Hepatocyte (in vitro differentiated cells): ENCODE measurements around the gene SETD5.

Experiments used
- EZH2 ChIP-seq: fragments of 200-600 bp; sonication (generic); IDR thresholded peaks from 2 replicates; pipeline ENCODE4 v1.6.1; 2016; ENCODE audit warnings: antibody characterized with exemption, mild to moderate bottlenecking, borderline replicate concordance
- EZH2phosphoT487 ChIP-seq: fragments of 200-600 bp; sonication (generic); IDR thresholded peaks from one replicate; pipeline ENCODE4 v1.6.1; 2018; ENCODE audit warnings: antibody characterized with exemption, mild to moderate bottlenecking, low read depth, moderate library complexity; ENCODE audit not compliant: unreplicated experiment, severe bottlenecking
- TF ChIP-seq, protein P1 (sequence below): fragments of 200-600 bp; sonication (generic); IDR thresholded peaks from 2 replicates; pipeline ENCODE4 v1.5.1; 2016; ENCODE audit warnings: antibody characterized with exemption, mild to moderate bottlenecking; ENCODE audit not compliant: poor library complexity

DNA sequence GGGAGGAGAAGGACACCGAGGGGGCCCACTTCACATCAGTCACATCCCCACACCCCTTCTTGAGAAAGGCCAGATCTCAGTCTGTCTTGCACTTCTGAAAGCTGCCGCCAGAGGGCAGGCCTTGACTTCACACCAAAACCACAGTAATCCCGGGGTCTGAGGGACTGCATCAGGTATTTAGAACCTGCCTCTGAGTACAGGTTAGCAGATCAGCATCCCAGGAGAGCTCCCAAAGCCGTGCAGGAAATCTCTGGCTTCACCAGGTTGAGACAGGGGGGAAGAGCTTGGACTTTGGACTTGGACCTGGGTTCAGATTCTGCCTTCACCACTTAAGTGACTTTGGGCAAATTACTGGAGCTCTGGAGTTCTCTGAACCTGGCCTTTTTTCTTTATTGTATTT is 105.9 kb downstream of the SETD5 start:
- TF ChIP-seq, protein P1, sequence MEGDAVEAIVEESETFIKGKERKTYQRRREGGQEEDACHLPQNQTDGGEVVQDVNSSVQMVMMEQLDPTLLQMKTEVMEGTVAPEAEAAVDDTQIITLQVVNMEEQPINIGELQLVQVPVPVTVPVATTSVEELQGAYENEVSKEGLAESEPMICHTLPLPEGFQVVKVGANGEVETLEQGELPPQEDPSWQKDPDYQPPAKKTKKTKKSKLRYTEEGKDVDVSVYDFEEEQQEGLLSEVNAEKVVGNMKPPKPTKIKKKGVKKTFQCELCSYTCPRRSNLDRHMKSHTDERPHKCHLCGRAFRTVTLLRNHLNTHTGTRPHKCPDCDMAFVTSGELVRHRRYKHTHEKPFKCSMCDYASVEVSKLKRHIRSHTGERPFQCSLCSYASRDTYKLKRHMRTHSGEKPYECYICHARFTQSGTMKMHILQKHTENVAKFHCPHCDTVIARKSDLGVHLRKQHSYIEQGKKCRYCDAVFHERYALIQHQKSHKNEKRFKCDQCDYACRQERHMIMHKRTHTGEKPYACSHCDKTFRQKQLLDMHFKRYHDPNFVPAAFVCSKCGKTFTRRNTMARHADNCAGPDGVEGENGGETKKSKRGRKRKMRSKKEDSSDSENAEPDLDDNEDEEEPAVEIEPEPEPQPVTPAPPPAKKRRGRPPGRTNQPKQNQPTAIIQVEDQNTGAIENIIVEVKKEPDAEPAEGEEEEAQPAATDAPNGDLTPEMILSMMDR, result peak; percentile 71
- TF ChIP-seq EZH2 (no peak), EZH2phosphoT487 (no peak)
